Measurements from ENCODE around the gene LCK. TPM values are rescaled to one million over a fixed set of nuclear protein-coding genes. Genes with fewer than 3 reads are reported as not detected.

LCK gene
- total RNA-seq, 1 experiment from 2014 or later: 75.8 TPM

DNA sequence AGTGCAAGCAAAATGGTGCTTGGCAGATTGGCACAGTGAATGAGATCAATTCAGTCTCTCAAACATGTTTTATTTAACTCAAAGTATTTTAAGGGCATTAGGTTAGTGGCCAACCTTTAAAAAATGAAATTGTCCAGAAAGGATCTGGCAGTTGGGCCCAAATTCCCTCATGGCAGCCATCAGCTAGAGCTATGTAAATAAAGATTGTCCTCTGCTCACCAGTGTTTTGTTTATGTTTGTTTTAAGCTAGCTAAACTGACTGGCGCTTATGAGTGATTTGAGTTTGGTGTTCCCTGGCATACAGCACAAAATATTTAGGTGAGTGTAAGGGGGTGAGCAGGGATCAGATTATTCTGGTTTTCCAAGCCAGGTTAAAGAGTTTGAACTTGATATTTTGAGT is 58.9 kb downstream of the LCK start:
- Histone ChIP-seq H3K36me3 (replicated peaks; ENCODE audit: control insufficient read depth, insufficient read depth, low read length) (no peaks in the 10 kb centered on the region; the same call in 1 of the 2 replicates), H3K27me3 (ENCODE audit: control insufficient read depth, insufficient read depth, low read length) (no peaks in the 10 kb centered on the region), H3K4me3 (ENCODE audit: insufficient read depth, low read depth, low read length) (no peak overlapping the region)
- no peak for DNase-seq

DNA sequence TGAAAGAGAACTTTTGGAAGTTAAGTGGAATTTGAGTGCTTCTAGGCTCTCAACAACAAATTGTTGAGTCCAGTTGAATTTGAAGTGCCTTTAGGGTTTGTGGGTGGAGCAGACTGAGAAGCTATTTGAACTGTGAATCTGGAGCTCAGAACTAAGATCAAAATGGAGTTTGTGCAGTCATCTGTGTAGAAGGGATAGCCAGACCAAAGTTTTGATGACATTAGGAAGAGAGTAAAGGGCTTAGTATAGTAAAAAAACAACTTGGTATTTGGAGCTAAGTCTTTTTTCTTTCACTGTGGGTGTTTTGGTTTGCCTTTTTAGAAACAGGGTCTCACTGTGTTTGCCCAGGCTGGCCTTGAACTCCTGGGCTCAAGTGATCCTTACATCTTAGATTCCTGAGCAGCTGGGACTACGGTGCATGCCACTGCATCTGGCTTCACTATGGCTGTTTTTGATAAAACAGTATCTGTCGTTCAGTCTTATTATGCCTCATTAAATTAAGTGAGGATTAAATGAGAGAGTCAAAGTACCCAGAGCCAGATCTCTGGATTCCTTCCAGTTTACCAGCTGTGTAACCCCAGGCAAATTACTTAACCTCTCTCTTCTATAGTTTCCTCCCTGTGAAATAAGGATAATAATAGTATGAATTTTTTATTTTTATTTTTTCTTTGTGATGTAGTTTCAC is 60.8 kb downstream of the LCK start:
- DNase-seq: no peak
- H3K4me3 ChIP-seq (ENCODE audit: insufficient read depth, low read depth, low read length): no peak overlapping the region
- H3K27me3 ChIP-seq (ENCODE audit: control insufficient read depth, insufficient read depth, low read length): no peaks in the 10 kb centered on the region
- peaks cover 2% of the 10 kb centered on the region for H3K36me3 ChIP-seq (replicated peaks; ENCODE audit: control insufficient read depth, insufficient read depth, low read length)

GRCh38 chr1:32316903-32317277 is 65.8 kb downstream of the LCK start:
- Histone ChIP-seq H3K27me3 (ENCODE audit: control insufficient read depth, insufficient read depth, low read length) (no peaks in the 10 kb centered on the region), H3K36me3 (replicated peaks; ENCODE audit: control insufficient read depth, insufficient read depth, low read length) (peaks cover 5% of the 10 kb centered on the region), H3K4me3 (ENCODE audit: insufficient read depth, low read depth, low read length) (no peak overlapping the region)
- DNase-seq: no peak

- Histone ChIP-seq H3K27me3 (ENCODE audit: control insufficient read depth, insufficient read depth, low read length) (no peaks in the 10 kb centered on the region), H3K36me3 (replicated peaks; ENCODE audit: control insufficient read depth, insufficient read depth, low read length) (peaks cover 6% of the 10 kb centered on the region), H3K4me3 (ENCODE audit: insufficient read depth, low read depth, low read length) (no peak overlapping the region)
- DNase-seq: no peak
Measured at GRCh38 chr1:32318127-32318869, 67.2 kb downstream of the LCK start.

DNA sequence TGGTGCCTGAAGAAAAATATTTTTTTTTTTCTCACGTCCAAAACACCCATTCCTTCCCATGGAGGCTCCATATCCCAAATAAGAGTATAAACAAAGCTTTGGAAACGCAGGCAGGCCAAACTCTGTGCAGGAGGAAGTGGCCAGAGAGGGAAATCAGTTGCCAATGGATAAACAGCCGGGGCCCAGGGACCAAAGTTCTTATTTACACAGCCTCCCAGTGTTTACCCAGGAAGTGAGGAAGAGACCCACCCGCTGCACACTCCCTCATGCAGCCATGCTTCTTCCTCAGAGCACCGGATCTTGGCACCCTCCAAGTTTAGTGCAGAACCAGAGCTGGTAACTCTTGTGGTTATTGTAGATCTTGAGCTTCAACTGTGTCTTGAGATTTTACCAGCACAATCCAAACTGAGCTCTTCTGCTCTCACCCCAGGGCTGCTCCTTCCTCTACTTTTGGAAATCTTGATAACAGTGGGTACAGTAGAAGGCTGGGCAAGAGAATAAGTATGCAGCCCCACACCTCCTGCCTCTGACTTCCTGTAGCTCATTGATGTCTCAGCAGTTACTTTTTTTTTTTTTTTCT is 70.7 kb downstream of the LCK start:
- H3K36me3 ChIP-seq (replicated peaks; ENCODE audit: control insufficient read depth, insufficient read depth, low read length): peaks cover 5% of the 10 kb centered on the region
- DNase-seq: no peak

DNA sequence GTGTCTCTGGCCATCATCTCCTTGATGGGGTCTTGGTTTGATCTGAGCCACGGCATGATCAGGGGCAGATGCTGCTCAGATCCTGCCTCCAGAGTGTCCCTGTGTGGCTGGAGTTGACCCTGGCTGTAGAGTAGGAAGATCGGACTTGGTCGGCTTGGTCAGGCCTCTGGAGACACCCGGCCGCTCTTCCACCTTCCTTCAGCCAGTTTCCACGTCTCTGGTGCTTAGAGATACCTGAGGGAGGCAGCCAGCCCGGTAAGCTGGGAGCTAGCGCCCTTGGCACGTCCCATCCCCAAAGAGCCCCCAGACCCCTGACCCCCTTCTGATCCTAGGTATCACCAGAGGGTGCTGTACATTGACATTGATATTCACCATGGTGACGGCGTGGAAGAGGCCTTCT is 76.1 kb downstream of the LCK start:
- Histone ChIP-seq H3K27me3 (ENCODE audit: control insufficient read depth, insufficient read depth, low read length) (no peaks in the 10 kb centered on the region), H3K36me3 (replicated peaks; ENCODE audit: control insufficient read depth, insufficient read depth, low read length) (peaks cover 38% of the 10 kb centered on the region), H3K4me3 (ENCODE audit: insufficient read depth, low read depth, low read length) (no peak overlapping the region)
- no peak for DNase-seq

More for the DNA sequence above, 70.7 kb downstream of the LCK start:
- Histone ChIP-seq H3K4me3 (ENCODE audit: insufficient read depth, low read depth, low read length) (no peak overlapping the region), H3K27me3 (ENCODE audit: control insufficient read depth, insufficient read depth, low read length) (no peaks in the 10 kb centered on the region)

DNA sequence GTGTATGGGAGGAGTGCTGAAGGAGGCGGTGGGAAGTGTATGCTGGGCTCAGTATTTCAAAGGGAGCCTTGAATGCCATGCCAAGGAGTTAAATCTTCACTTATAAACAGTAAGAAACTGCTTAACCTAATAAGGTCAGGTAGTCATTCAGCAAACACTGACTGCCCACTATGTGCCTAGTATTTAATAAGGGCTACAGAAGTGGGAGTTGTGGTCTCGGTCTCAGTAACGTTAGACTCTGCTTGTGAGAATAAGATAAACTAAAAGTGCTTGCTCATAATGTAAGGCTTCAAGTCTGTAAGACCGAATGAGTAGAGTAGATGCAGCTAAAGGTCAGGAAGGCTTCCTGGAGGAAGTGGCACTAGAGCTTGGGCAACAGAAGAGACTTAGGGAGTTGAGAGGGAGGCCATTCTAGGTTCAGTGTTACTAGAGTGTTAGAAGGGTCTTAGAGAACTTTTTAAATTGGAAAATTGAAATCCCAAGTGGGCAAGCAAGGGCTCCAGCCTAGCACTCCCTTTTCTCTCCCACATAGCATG is 78.9 kb downstream of the LCK start:
- Histone ChIP-seq H3K27me3 (ENCODE audit: control insufficient read depth, insufficient read depth, low read length) (no peaks in the 10 kb centered on the region), H3K36me3 (replicated peaks; ENCODE audit: control insufficient read depth, insufficient read depth, low read length) (peaks cover 56% of the 10 kb centered on the region), H3K4me3 (ENCODE audit: insufficient read depth, low read depth, low read length) (no peak overlapping the region)
- DNase-seq: no peak

DNA sequence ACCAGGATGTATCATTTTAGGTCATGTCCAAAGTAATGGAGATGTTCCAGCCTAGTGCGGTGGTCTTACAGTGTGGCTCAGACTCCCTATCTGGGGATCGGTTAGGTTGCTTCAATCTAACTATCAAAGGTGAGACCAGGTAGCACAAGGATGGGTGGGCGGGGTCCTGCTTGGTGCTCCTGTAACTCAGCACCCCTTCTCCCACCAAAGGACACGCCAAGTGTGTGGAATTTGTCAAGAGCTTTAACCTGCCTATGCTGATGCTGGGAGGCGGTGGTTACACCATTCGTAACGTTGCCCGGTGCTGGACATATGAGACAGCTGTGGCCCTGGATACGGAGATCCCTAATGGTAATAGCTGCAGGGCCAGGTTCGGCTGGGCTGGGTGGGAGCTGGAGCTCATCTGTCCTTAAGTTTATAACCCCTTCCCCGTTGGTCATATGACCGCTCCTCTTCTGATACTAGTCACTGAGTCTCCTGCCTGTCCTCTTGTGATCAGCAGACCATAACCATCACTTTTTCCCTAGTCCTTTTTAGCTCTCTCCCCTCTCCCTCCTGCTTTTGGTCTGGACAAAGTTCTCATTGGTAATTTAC is 79.6 kb downstream of the LCK start:
- H3K36me3 ChIP-seq (replicated peaks; ENCODE audit: control insufficient read depth, insufficient read depth, low read length): peaks cover 56% of the 10 kb centered on the region
- no peak for DNase-seq
- H3K27me3 ChIP-seq (ENCODE audit: control insufficient read depth, insufficient read depth, low read length): no peaks in the 10 kb centered on the region
- no peak overlapping the region for H3K4me3 ChIP-seq (ENCODE audit: insufficient read depth, low read depth, low read length)

GRCh38 chr1:32331549-32331948 is 80.5 kb downstream of the LCK start:
- H3K4me3 ChIP-seq (ENCODE audit: insufficient read depth, low read depth, low read length): no peak overlapping the region
- DNase-seq: no peak
- H3K27me3 ChIP-seq (ENCODE audit: control insufficient read depth, insufficient read depth, low read length): peaks cover 2% of the 10 kb centered on the region; the same call in 1 of the 2 replicates
- H3K36me3 ChIP-seq (replicated peaks; ENCODE audit: control insufficient read depth, insufficient read depth, low read length): peaks cover 56% of the 10 kb centered on the region

- H3K27me3 ChIP-seq (ENCODE audit: control insufficient read depth, insufficient read depth, low read length): peaks cover 8% of the 10 kb centered on the region
- DNase-seq: no peak
- no peak overlapping the region for H3K4me3 ChIP-seq (ENCODE audit: insufficient read depth, low read depth, low read length)
- H3K36me3 ChIP-seq (replicated peaks; ENCODE audit: control insufficient read depth, insufficient read depth, low read length): peaks cover 50% of the 10 kb centered on the region
Measured at GRCh38 chr1:32332290-32333079, 81.4 kb downstream of the LCK start.

GRCh38 chr1:32333251-32333963 is 82.3 kb downstream of the LCK start:
- Histone ChIP-seq H3K4me3 (ENCODE audit: insufficient read depth, low read depth, low read length) (no peak overlapping the region), H3K36me3 (replicated peaks; ENCODE audit: control insufficient read depth, insufficient read depth, low read length) (peaks cover 44% of the 10 kb centered on the region), H3K27me3 (ENCODE audit: control insufficient read depth, insufficient read depth, low read length) (peaks cover 8% of the 10 kb centered on the region)
- DNase-seq: no peak

DNA sequence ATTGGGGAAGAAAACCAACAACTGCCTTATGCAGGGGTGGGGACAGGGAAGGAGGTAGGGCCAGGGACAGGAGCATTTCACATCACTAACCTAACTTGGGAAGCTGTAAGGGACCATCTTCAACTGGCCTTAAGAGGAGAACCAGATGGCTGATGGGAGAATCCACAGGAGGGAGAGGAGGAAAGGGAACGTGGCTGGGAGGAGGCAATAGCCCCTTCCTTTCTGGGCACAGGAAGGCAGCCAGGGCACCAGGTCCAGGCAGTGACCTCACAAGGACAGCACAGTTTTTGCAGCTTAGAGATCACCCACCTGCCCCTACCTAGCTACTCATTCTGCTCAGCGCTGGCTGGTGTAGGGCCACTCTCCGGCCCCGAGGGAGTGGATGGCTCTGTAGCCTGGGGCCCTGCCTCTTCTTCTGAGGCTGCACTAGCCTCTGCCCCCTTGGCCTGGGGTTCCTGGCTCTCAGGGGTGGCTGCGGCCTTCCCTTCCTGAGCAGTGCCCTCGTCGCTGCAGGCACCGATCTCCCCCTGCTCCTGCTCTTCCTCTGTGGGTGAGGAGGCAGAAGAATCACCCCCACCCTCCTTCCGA is 83.3 kb downstream of the LCK start:
- Histone ChIP-seq H3K27me3 (ENCODE audit: control insufficient read depth, insufficient read depth, low read length) (peaks cover 8% of the 10 kb centered on the region), H3K4me3 (ENCODE audit: insufficient read depth, low read depth, low read length) (peak overlapping the region; percentile 94), H3K36me3 (replicated peaks; ENCODE audit: control insufficient read depth, insufficient read depth, low read length) (peaks cover 38% of the 10 kb centered on the region)
- peak; percentile 59 for DNase-seq

DNA sequence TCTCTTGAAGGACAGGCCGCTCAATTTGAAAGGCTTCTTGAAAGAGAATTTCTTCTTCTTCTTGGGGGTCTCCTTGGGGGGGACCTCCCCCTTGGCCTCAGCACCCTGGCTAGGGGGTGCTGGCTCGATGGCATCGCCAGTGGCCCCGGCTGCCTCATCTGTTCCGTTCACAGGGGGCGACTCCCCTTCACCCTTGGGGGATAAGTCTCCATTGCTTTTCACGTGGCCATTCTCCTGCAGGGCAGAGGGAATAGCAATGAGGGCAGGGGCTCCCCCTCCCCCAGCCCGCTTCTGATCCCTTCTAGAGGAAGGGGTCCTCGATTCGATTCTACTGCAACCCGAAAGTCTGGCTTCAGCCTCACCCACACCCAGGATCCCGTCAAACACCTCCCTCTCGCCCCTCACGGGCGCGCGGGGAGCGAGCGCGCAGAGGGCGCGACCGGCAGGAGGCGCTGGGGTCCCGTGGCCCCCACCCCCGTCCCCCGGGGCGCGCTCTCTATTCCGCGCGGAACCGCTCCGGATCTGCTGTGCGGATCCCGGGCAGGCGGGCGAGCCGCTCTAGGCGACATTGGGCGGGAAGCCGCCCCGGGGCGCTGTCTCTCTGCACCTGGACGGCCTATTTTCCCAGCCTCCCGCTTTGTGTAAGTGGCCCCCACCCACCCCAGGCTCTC is 83.9 kb downstream of the LCK start:
- peak overlapping the region; percentile 94 for H3K4me3 ChIP-seq (ENCODE audit: insufficient read depth, low read depth, low read length)
- H3K27me3 ChIP-seq (ENCODE audit: control insufficient read depth, insufficient read depth, low read length): peaks cover 8% of the 10 kb centered on the region
- peaks cover 32% of the 10 kb centered on the region for H3K36me3 ChIP-seq (replicated peaks; ENCODE audit: control insufficient read depth, insufficient read depth, low read length)
- peak; percentile 87 for DNase-seq
